ENCODE measurements around the gene TMC8.

GRCh38 chr17:78164748-78165607, 34.4 kb downstream of the TMC8 start:
- TF ChIP-seq, protein P1, sequence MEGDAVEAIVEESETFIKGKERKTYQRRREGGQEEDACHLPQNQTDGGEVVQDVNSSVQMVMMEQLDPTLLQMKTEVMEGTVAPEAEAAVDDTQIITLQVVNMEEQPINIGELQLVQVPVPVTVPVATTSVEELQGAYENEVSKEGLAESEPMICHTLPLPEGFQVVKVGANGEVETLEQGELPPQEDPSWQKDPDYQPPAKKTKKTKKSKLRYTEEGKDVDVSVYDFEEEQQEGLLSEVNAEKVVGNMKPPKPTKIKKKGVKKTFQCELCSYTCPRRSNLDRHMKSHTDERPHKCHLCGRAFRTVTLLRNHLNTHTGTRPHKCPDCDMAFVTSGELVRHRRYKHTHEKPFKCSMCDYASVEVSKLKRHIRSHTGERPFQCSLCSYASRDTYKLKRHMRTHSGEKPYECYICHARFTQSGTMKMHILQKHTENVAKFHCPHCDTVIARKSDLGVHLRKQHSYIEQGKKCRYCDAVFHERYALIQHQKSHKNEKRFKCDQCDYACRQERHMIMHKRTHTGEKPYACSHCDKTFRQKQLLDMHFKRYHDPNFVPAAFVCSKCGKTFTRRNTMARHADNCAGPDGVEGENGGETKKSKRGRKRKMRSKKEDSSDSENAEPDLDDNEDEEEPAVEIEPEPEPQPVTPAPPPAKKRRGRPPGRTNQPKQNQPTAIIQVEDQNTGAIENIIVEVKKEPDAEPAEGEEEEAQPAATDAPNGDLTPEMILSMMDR (IDR thresholded peaks at IDR 0.05) = no peak
- no peak for TF ChIP-seq NR3C1 (IDR thresholded peaks at IDR 0.05)
- TF ChIP-seq RARB (CRISPR knock-in tag; IDR thresholded peaks at IDR 0.05) = no peak
- TF ChIP-seq MYC (IDR thresholded peaks at IDR 0.05; ENCODE audit: borderline replicate concordance, low read length) = no peak
- TF ChIP-seq MAZ (IDR thresholded peaks at IDR 0.05; ENCODE audit: borderline replicate concordance, low read depth, low read length) = no peak
- TF ChIP-seq EP300 (IDR thresholded peaks at IDR 0.05) = no peak
- TF ChIP-seq CHD2 (IDR thresholded peaks at IDR 0.05; ENCODE audit: low read length, partially characterized antibody) = no peak
- TF ChIP-seq, protein P2, sequence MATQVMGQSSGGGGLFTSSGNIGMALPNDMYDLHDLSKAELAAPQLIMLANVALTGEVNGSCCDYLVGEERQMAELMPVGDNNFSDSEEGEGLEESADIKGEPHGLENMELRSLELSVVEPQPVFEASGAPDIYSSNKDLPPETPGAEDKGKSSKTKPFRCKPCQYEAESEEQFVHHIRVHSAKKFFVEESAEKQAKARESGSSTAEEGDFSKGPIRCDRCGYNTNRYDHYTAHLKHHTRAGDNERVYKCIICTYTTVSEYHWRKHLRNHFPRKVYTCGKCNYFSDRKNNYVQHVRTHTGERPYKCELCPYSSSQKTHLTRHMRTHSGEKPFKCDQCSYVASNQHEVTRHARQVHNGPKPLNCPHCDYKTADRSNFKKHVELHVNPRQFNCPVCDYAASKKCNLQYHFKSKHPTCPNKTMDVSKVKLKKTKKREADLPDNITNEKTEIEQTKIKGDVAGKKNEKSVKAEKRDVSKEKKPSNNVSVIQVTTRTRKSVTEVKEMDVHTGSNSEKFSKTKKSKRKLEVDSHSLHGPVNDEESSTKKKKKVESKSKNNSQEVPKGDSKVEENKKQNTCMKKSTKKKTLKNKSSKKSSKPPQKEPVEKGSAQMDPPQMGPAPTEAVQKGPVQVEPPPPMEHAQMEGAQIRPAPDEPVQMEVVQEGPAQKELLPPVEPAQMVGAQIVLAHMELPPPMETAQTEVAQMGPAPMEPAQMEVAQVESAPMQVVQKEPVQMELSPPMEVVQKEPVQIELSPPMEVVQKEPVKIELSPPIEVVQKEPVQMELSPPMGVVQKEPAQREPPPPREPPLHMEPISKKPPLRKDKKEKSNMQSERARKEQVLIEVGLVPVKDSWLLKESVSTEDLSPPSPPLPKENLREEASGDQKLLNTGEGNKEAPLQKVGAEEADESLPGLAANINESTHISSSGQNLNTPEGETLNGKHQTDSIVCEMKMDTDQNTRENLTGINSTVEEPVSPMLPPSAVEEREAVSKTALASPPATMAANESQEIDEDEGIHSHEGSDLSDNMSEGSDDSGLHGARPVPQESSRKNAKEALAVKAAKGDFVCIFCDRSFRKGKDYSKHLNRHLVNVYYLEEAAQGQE (IDR thresholded peaks at IDR 0.05) = no peak
- TF ChIP-seq MAFK (IDR thresholded peaks at IDR 0.05; ENCODE audit: partially characterized antibody) = no peak
- TF ChIP-seq PHF8 (IDR thresholded peaks at IDR 0.05; ENCODE audit: borderline replicate concordance, low read depth) = no peak
- no peak for TF ChIP-seq POLR2A (IDR thresholded peaks at IDR 0.05; ENCODE audit: low read length)
- TF ChIP-seq MAX (IDR thresholded peaks at IDR 0.05) = no peak
- TF ChIP-seq HOXA7 (CRISPR knock-in tag; IDR thresholded peaks at IDR 0.05) = no peak
